K562 (cell line): ENCODE results near the gene GBA3.

Experiments
- CTCF ChIP-seq, 3 experiments: IDR thresholded peaks in 2 of 3; conservative IDR thresholded peaks in 1 of 3; 2 replicates each; pipeline ENCODE4 v1.5.1; 2011 to 2012; ENCODE audit warnings: low read length in 3 of 3, mild to moderate bottlenecking in 3 of 3, control low read depth in 2 of 3, improper control_type of control experiment in 1 of 3, inconsistent platforms in 1 of 3, low read depth in 1 of 3, mixed read lengths in 1 of 3, moderate library complexity in 1 of 3; ENCODE audit not compliant: insufficient read depth in 2 of 3
- KAT2B ChIP-seq: IDR thresholded peaks from one replicate; pipeline ENCODE4 v1.6.1; 2012; ENCODE audit warnings: low read depth, mild to moderate bottlenecking, control low read depth, inconsistent platforms, low read length, moderate library complexity
- KDM1A ChIP-seq, 2 experiments: fragments of 450-650 bp; IDR thresholded peaks; 2 replicates each; pipeline ENCODE4 v1.6.1; 2016; ENCODE audit warnings: mild to moderate bottlenecking in 2 of 2
- MECOM ChIP-seq: fragments of 250-450 bp; sonication (Bioruptor Pico); IDR thresholded peaks from 2 replicates; pipeline ENCODE4 v1.8.0; 2022; ENCODE audit warnings: inconsistent platforms
- MXD1 ChIP-seq: fragments of 250-450 bp; sonication (Bioruptor Pico); IDR thresholded peaks from 2 replicates; pipeline ENCODE4 v1.8.0; 2021; ENCODE audit warnings: borderline replicate concordance, mild to moderate bottlenecking, moderate library complexity; ENCODE audit not compliant: poor library complexity, severe bottlenecking
- POLR2A ChIP-seq: fragments of 450-650 bp; conservative IDR thresholded peaks from 2 replicates; pipeline ENCODE4 v1.6.1; 2016
- STAG1 ChIP-seq: sonication (generic); formaldehyde crosslinking; IDR thresholded peaks from 2 replicates; pipeline ENCODE4 v1.5.0; 2020; ENCODE audit warnings: missing genetic modification reagents, borderline replicate concordance
- TBP ChIP-seq: optimal IDR thresholded peaks from 2 replicates; pipeline ENCODE3; 2011; ENCODE audit warnings: low read depth, low read length, improper control_type of control experiment
- TF ChIP-seq, protein P1 (sequence below): sonication (generic); formaldehyde crosslinking; IDR thresholded peaks from 2 replicates; pipeline ENCODE4 v1.4.0; 2020; ENCODE audit warnings: mild to moderate bottlenecking, missing genetic modification reagents

GRCh38 chr4:22848332-22848731 lies 155.6 kb downstream of the GBA3 start:
- no peak for TF ChIP-seq TBP
- TF ChIP-seq CTCF (IDR thresholded peaks at IDR 0.05 in 2 of 3, conservative IDR thresholded peaks at IDR 0.05 in 1 of 3; ENCODE audit: insufficient read depth in 2 of 3, low read depth in 1 of 3, low read length in 3 of 3): no peak
- TF ChIP-seq KAT2B: no peak
- TF ChIP-seq, protein P1, sequence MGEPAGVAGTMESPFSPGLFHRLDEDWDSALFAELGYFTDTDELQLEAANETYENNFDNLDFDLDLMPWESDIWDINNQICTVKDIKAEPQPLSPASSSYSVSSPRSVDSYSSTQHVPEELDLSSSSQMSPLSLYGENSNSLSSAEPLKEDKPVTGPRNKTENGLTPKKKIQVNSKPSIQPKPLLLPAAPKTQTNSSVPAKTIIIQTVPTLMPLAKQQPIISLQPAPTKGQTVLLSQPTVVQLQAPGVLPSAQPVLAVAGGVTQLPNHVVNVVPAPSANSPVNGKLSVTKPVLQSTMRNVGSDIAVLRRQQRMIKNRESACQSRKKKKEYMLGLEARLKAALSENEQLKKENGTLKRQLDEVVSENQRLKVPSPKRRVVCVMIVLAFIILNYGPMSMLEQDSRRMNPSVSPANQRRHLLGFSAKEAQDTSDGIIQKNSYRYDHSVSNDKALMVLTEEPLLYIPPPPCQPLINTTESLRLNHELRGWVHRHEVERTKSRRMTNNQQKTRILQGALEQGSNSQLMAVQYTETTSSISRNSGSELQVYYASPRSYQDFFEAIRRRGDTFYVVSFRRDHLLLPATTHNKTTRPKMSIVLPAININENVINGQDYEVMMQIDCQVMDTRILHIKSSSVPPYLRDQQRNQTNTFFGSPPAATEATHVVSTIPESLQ (CRISPR knock-in tag): no peak
- no peak for TF ChIP-seq MXD1
- no peak for TF ChIP-seq MECOM
- TF ChIP-seq KDM1A (IDR thresholded peaks at IDR 0.05): no peak
- no peak for TF ChIP-seq POLR2A
- TF ChIP-seq STAG1: no peak
